Spleen (tissue), 11 donors: Measurements from ENCODE around the gene USH2A. TPM values are rescaled to one million over a fixed set of nuclear protein-coding genes. Genes with fewer than 3 reads are reported as not detected.

Source experiments
- DNase-seq: peaks from one replicate; pipeline ENCODE4 v3.0.0-alpha.2; 2020
- H3K27ac ChIP-seq, 8 donors: fragments of 200-600 bp; sonication (generic) in 7 of 8; 1 replicate in 4 of 8; 2 replicates in 4 of 8; pipeline versions ENCODE4 v1.5.0 to v1.8.0; 2016 to 2021; ENCODE audit warnings: inconsistent platforms in 4 of 8, mild to moderate bottlenecking in 4 of 8, moderate library complexity in 1 of 8
- H3K27me3 ChIP-seq, 7 donors: fragments of 200-600 bp; sonication (generic) in 6 of 7; replicated peaks in 1 of 7; 1 replicate in 4 of 7; 2 replicates in 3 of 7; pipeline versions ENCODE4 v1.5.0 to v1.8.0; 2016 to 2021; ENCODE audit warnings: inconsistent platforms in 3 of 7, mild to moderate bottlenecking in 1 of 7
- H3K36me3 ChIP-seq, 6 donors: fragments of 200-600 bp; sonication (generic) in 5 of 6; 1 replicate in 4 of 6; 2 replicates in 2 of 6; pipeline versions ENCODE4 v1.5.0 to v1.8.0; 2016 to 2021; ENCODE audit warnings: inconsistent platforms in 2 of 6
- H3K4me1 ChIP-seq, 6 donors: fragments of 200-600 bp; sonication (generic) in 5 of 6; 1 replicate in 3 of 6; 2 replicates in 3 of 6; pipeline versions ENCODE4 v1.5.0 to v1.8.0; 2016 to 2021; ENCODE audit warnings: inconsistent platforms in 3 of 6
- H3K4me3 ChIP-seq, 8 donors: fragments of 200-600 bp; sonication (generic) in 7 of 8; 1 replicate in 4 of 8; 2 replicates in 4 of 8; pipeline versions ENCODE4 v1.5.0 to v1.8.0; 2016 to 2021; ENCODE audit warnings: inconsistent platforms in 4 of 8, mild to moderate bottlenecking in 4 of 8, moderate library complexity in 2 of 8
- H3K9me3 ChIP-seq, 8 donors: fragments of 200-600 bp; sonication (generic) in 7 of 8; 1 replicate in 4 of 8; 2 replicates in 4 of 8; pipeline versions ENCODE4 v1.5.0 to v1.8.0; 2016 to 2021; ENCODE audit warnings: inconsistent platforms in 4 of 8
- POLR2A ChIP-seq, 3 donors: fragments of 450-650 bp; IDR thresholded peaks; one replicate each; pipeline ENCODE4 v1.5.1; 2017; ENCODE audit warnings: antibody characterized with exemption in 3 of 3, mild to moderate bottlenecking in 1 of 3
- POLR2AphosphoS5 ChIP-seq, 3 donors: sonication (generic); formaldehyde crosslinking; IDR thresholded peaks; one replicate each; pipeline ENCODE4 v1.5.1; 2017; ENCODE audit warnings: antibody characterized with exemption in 3 of 3
- WGBS, 5 donors: extraction: QIAGEN DNeasy Blood & Tissue Kit in 3 of 5; methylation state at CpG; one replicate each; pipeline versions ENCODE4 v1.1.5 to v1.1.7; 2013 to 2018; 5-methylcytosine and 5-hydroxymethylcytosine counted together
- intact Hi-C: fragments of 100-400 bp; cut with DNase I; formaldehyde crosslinking; loops from one replicate; pipeline ENCODE4 v1.15.0; 2023; ENCODE audit warnings: low total_unique reads
- polyA plus RNA-seq, 3 donors: library from polyadenylated mRNA; stranded (reverse); fragments of 200-250 nt; gene quantifications; one replicate each; pipeline ENCODE4 v1.2.1, GENCODE V29; 2013
- total RNA-seq, 7 donors: library from RNA; depleted of rRNA in 3 of 7; stranded (reverse); fragments of >200 nt in 3 of 7; fragmentation: NEBNext Ultra II Directional in 4 of 7; extraction: Animal tissue kit (Norgen Biotek cat#: 25700) in 4 of 7; gene quantifications; one replicate each; pipeline versions ENCODE4 v1.1.0 to v1.2.1, GENCODE V29; 2016 to 2021
- TF ChIP-seq, protein P1 (sequence below), 11 experiments: fragments of 200-600 bp in 7 of 11; fragments of 450-650 bp in 4 of 11; sonication (generic) in 4 of 11; IDR thresholded peaks in 8 of 11; conservative IDR thresholded peaks in 3 of 11; 1 replicate in 7 of 11; 2 replicates in 4 of 11; pipeline versions ENCODE4 v1.4.0 to v1.8.0; 2016 to 2021; ENCODE audit warnings: antibody characterized with exemption in 11 of 11, inconsistent platforms in 4 of 11, mild to moderate bottlenecking in 1 of 11
- donor health status: healthy with polysubstance abuse.
- donor health status: DM: no; HTN: no; CAD: no; lungs with moderate emphysema.
- donor health status: DM: no; HTN: no; CAD: no.
- donor health status: Bipolar disorder and iron deficiency.
- donor health status: healthy.
- donor health status: DM: no; HTN: no; CAD: no.
- donor health status: DM: yes; HTN: yes; CAD: no.

Gene USH2A
- total and polyA plus RNA-seq, 10 donors = under 0.01 TPM; not detected in 9

DNA sequence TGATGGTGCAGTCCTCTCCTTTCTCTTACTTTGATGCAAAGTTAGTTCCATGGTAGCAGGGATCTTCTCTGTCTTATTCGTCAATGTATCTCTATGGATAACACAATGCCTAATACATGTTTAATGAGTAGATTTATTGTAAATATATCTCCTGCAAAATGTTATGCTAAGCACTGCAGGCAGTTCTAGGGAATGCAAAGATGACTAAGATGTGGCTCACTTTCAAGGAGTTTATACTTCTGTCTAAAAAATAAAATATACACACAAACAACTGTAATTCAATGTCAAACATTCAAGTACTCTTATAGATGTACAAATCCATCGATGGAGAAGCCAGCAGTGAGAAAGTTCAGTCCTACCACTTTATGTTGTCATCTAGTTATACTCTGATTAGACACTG lies 661.8 kb downstream of the USH2A start:
- no peaks in the 10 kb centered on the region for H3K9me3 ChIP-seq

DNA sequence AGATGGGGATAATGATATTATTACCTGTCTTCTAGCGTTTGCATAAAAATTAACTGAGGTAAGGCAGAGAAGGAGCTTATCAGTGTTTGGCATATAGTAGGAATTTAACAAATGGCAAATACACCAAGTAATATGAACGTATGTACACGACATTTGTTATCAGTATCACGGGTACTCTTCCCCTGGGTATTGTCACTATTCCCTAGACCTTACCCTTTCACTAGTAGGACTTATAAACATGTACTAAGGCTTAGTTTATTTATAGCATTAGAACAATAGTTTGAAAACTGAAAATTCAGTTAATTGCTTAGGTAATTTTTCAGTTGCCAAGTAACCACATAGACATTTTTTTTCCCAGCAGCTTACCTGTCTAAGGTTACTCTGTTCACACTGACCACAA lies 669.1 kb downstream of the USH2A start:
- H3K27me3 ChIP-seq = no peaks in the 10 kb centered on the region
- no peak overlapping the region for H3K4me3 ChIP-seq
- intact Hi-C loops = no loop called here
- no peaks in the 10 kb centered on the region for H3K36me3 ChIP-seq
- H3K4me1 ChIP-seq = no peaks in the 10 kb centered on the region
- H3K27ac ChIP-seq = no peak overlapping the region
- DNase-seq = no peak
- WGBS, 5 donors = 79 to 89% (median 85%) methylated on average over 4 of the region's 4 CpGs
- TF ChIP-seq POLR2A (IDR thresholded peaks at IDR 0.05) = no peak
- no peak for TF ChIP-seq POLR2AphosphoS5 (IDR thresholded peaks at IDR 0.05)
- TF ChIP-seq, protein P1, sequence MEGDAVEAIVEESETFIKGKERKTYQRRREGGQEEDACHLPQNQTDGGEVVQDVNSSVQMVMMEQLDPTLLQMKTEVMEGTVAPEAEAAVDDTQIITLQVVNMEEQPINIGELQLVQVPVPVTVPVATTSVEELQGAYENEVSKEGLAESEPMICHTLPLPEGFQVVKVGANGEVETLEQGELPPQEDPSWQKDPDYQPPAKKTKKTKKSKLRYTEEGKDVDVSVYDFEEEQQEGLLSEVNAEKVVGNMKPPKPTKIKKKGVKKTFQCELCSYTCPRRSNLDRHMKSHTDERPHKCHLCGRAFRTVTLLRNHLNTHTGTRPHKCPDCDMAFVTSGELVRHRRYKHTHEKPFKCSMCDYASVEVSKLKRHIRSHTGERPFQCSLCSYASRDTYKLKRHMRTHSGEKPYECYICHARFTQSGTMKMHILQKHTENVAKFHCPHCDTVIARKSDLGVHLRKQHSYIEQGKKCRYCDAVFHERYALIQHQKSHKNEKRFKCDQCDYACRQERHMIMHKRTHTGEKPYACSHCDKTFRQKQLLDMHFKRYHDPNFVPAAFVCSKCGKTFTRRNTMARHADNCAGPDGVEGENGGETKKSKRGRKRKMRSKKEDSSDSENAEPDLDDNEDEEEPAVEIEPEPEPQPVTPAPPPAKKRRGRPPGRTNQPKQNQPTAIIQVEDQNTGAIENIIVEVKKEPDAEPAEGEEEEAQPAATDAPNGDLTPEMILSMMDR (IDR thresholded peaks at IDR 0.05 in 8 of 11, conservative IDR thresholded peaks at IDR 0.05 in 3 of 11) = no peak
- H3K9me3 ChIP-seq = no peaks in the 10 kb centered on the region

More for the DNA sequence above, 661.8 kb downstream of the USH2A start:
- Histone ChIP-seq H3K27me3 (no peaks in the 10 kb centered on the region), H3K4me3 (no peak overlapping the region), H3K27ac (no peak overlapping the region), H3K4me1 (no peaks in the 10 kb centered on the region), H3K36me3 (no peaks in the 10 kb centered on the region)
- TF ChIP-seq POLR2AphosphoS5 (IDR thresholded peaks at IDR 0.05) = no peak
- TF ChIP-seq POLR2A (IDR thresholded peaks at IDR 0.05) = no peak
- TF ChIP-seq, protein P1 (IDR thresholded peaks at IDR 0.05 in 8 of 11, conservative IDR thresholded peaks at IDR 0.05 in 3 of 11) = no peak
- intact Hi-C loops = no loop called here
- DNase-seq = no peak
- WGBS, 5 donors = 82 to 93% (median 87%) methylated on average over 2 of the region's 2 CpGs

DNA sequence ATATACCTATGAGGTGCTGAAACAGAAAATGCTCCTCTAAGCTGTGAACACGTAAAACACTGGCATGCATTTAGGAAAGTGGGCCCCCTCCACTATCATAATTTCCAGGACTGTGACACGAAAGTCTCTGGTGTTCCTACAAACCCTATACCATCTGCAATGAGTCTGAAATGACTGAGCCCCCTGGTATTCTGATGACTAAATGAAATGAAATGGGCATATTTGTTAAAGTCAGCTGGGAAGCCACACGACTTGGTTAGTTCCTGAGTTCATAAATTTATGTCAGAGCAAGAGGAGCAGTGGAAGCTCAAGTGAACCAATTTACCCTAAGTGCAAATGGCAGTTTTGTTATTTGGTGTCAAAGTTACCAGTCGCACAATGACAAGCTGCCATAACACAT lies 673.8 kb downstream of the USH2A start:
- Histone ChIP-seq H3K27ac (no peak overlapping the region), H3K4me3 (no peak overlapping the region), H3K4me1 (no peaks in the 10 kb centered on the region), H3K36me3 (no peaks in the 10 kb centered on the region), H3K9me3 (no peaks in the 10 kb centered on the region), H3K27me3 (no peaks in the 10 kb centered on the region)
- WGBS, 5 donors = 56 to 65% (median 59%) methylated on average over 4 of the region's 4 CpGs
- no peak for DNase-seq
- intact Hi-C loops = no loop called here
- TF ChIP-seq POLR2A (IDR thresholded peaks at IDR 0.05) (no peak), POLR2AphosphoS5 (IDR thresholded peaks at IDR 0.05) (no peak)
- TF ChIP-seq, protein P1 (IDR thresholded peaks at IDR 0.05 in 8 of 11, conservative IDR thresholded peaks at IDR 0.05 in 3 of 11) = no peak

DNA sequence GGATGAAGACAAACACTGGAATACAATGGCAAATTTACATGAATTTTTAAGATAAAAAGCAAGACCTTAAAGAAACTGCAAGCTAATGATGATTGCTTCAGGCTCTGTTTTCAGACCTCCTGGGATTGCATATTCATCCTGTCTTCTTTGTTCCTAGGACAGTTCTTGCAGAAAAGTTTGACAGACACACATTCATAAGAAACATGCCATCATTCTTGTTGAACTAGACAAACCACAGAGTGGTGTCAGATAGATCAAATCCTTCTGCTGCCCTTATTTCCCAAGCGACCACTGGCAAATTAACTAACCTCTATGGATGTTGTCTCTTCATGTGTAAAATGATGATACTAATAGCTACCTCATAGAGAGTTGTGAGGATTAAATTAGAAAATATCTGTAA lies 674.8 kb downstream of the USH2A start:
- Histone ChIP-seq H3K4me1 (no peaks in the 10 kb centered on the region), H3K27ac (no peak overlapping the region), H3K4me3 (no peak overlapping the region), H3K9me3 (no peaks in the 10 kb centered on the region), H3K27me3 (no peaks in the 10 kb centered on the region), H3K36me3 (no peaks in the 10 kb centered on the region)
- no peak for DNase-seq
- TF ChIP-seq, protein P1 (IDR thresholded peaks at IDR 0.05 in 8 of 11, conservative IDR thresholded peaks at IDR 0.05 in 3 of 11) = no peak
- TF ChIP-seq POLR2AphosphoS5 (IDR thresholded peaks at IDR 0.05) = no peak
- no peak for TF ChIP-seq POLR2A (IDR thresholded peaks at IDR 0.05)
- 62 to 83% (median 70%) methylated on average over 1 of the region's 1 CpG for WGBS, 5 donors
- intact Hi-C loops = no loop called here
